Measurements from ENCODE around the gene AMY2A. TPM values are rescaled to one million over a fixed set of nuclear protein-coding genes. Genes with fewer than 3 reads are reported as not detected.
"Not testable (repeated sequence)": the region's sequence is repeated elsewhere in the genome, so short reads cannot be mapped to it uniquely, and the experiment has no call there.

The AMY2A gene
- total and polyA plus RNA-seq, 8 donors = 0.13 to 2.3 (median 2.1) TPM; not detected in 5

DNA sequence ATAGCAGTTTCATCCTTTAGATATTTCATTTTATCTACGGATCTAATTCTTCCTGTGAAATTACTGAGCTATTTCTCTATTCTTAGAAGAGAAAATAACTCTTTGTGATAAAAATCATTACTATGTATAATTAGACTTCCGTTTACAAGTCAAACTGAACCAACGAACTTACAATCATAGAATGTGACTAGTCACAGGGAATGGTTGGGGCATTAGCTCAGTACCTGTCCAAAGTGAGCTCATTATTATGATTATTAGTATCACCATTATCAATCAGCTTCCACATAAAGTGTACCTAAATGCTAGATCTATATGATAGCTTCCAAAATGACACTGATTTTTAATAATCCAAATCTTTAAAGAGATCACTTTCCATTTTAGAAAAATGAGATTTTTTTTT lies 33.3 kb upstream of the AMY2A start:
- TF ChIP-seq POLR2AphosphoS5 (IDR thresholded peaks at IDR 0.05) (no peak), POLR2A (IDR thresholded peaks at IDR 0.05) (no peak), EP300 (IDR thresholded peaks at IDR 0.05) (no peak)
- TF ChIP-seq, protein P1, sequence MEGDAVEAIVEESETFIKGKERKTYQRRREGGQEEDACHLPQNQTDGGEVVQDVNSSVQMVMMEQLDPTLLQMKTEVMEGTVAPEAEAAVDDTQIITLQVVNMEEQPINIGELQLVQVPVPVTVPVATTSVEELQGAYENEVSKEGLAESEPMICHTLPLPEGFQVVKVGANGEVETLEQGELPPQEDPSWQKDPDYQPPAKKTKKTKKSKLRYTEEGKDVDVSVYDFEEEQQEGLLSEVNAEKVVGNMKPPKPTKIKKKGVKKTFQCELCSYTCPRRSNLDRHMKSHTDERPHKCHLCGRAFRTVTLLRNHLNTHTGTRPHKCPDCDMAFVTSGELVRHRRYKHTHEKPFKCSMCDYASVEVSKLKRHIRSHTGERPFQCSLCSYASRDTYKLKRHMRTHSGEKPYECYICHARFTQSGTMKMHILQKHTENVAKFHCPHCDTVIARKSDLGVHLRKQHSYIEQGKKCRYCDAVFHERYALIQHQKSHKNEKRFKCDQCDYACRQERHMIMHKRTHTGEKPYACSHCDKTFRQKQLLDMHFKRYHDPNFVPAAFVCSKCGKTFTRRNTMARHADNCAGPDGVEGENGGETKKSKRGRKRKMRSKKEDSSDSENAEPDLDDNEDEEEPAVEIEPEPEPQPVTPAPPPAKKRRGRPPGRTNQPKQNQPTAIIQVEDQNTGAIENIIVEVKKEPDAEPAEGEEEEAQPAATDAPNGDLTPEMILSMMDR (IDR thresholded peaks at IDR 0.05) = no peak
- Histone ChIP-seq H3K4me3 (no peak overlapping the region), H3K27ac (no peak overlapping the region), H3K4me1 (no peaks in the 10 kb centered on the region), H3K9me3 (peaks cover 0 to 9% (median 6%) of the 10 kb centered on the region in 4 donors), H3K36me3 (peaks cover 0 to 5% (median 0%) of the 10 kb centered on the region in 4 donors), H3K27me3 (no peaks in the 10 kb centered on the region)
- no peak for DNase-seq
- intact Hi-C loops (cut with DNase I; ENCODE audit: low total_unique reads) = no loop called here
- 55 to 72% (median 63%) methylated on average over 3 of the region's 3 CpGs for WGBS, 5 donors

DNA sequence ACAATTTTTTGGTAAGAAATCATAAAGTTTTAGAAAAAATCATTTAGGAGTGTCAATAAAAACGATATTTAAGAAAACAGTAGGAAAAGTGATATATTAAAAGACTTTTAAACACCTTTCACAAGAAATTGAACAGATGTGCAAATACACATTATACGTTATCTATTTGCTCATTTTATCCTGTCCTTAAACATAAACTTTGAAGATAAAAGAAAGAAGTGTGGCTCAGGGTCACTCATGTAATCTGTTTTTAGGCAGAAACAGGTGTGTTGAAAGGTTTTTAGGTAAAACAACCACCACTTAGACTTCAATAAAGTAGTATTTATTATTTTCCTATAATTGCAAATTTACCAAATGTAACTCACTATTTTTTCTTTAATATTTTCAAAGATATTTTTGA lies 32.7 kb upstream of the AMY2A start:
- H3K36me3 ChIP-seq = peaks cover 0 to 5% (median 0%) of the 10 kb centered on the region in 4 donors
- no peak overlapping the region for H3K4me3 ChIP-seq
- H3K4me1 ChIP-seq = no peaks in the 10 kb centered on the region
- intact Hi-C loops (cut with DNase I; ENCODE audit: low total_unique reads) = no loop called here
- 24 to 61% (median 39%) methylated on average over 2 of the region's 2 CpGs for WGBS, 5 donors
- no peaks in the 10 kb centered on the region for H3K27me3 ChIP-seq
- no peak for DNase-seq
- TF ChIP-seq POLR2A (IDR thresholded peaks at IDR 0.05) (no peak), POLR2AphosphoS5 (IDR thresholded peaks at IDR 0.05) (no peak), EP300 (IDR thresholded peaks at IDR 0.05) (no peak)
- TF ChIP-seq, protein P1 (IDR thresholded peaks at IDR 0.05) = no peak
- H3K27ac ChIP-seq = no peak overlapping the region
- peaks cover 0 to 9% (median 6%) of the 10 kb centered on the region in 4 donors for H3K9me3 ChIP-seq

DNA sequence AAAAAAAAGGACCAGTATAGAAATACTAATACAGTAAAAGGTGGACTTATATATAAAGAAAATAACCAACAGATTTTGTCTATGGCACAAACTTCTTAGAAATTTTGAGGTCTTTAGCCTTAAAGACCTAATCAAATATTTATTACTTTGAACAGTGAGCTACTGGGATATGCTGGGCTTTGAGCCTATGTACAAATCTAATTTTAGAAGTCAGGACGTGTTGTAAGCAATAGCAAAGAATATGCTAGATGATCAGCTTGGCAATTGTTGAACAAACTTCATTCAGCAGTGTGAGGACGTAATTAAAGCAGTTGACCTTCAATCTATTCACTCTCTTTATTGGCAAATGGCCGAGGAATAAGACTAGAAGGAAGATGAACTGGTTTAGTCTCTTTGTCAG lies 14.5 kb upstream of the AMY2A start:
- intact Hi-C loops (cut with DNase I; ENCODE audit: low total_unique reads); H3K4me3 ChIP-seq; H3K27me3 ChIP-seq; DNase-seq; H3K36me3 ChIP-seq; H3K27ac ChIP-seq; H3K4me1 ChIP-seq; H3K9me3 ChIP-seq: not testable (repeated sequence)
- no CpG with 5 or more reads among the region's 3 CpGs for WGBS, 5 donors

DNA sequence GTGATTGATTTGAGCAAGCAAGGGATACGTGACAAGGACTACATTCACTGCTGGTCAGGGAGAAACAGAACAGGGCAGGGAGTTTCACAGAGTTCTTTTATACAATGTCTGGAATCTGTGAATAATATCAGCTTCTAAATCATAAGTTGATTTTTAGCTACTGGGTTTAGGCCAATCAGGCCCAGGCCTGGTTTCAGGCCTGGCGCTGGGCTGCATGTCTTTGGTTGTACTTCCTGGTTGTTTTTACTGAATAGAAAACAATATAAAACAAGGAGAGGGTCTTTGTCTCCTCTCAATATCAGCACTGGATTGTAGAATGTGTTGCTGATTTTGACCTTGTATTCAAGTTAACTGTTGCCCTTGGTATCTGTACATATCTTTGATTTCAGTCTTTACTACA lies 865 bp upstream of the AMY2A start:
- Histone ChIP-seq H3K9me3 (no peaks in the 10 kb centered on the region), H3K4me3 (no peak overlapping the region), H3K27me3 (no peaks in the 10 kb centered on the region), H3K4me1 (no peaks in the 10 kb centered on the region), H3K36me3 (no peaks in the 10 kb centered on the region), H3K27ac (no peak overlapping the region)
- 83 to 95% (median 87%) methylated on average over 2 of the region's 2 CpGs for WGBS, 5 donors
- intact Hi-C loops (cut with DNase I; ENCODE audit: low total_unique reads) = no loop called here
- TF ChIP-seq POLR2AphosphoS5 (IDR thresholded peaks at IDR 0.05) (no peak), POLR2A (IDR thresholded peaks at IDR 0.05) (no peak), EP300 (IDR thresholded peaks at IDR 0.05) (no peak)
- TF ChIP-seq, protein P1 (IDR thresholded peaks at IDR 0.05) = no peak
- no peak for DNase-seq

DNA sequence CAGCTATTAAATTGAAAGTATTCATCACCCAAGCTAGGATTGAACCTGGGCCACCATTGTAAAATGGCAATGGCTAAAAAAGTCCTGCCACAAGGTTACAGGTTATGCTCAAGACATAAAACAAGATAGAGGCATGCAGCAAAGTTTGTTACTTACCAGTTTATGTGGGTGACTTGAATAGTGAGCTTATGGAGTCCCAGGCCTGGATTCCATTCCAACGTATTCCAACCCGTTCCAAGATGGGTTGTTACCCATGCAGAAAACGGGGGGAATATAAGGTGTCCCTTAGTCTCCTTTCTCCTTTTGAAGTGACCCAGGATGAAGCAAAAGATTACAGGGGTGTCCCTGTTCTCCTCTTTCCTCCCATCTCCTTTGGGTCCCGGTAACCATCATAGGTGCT lies 10.2 kb downstream of the AMY2A start:
- DNase-seq; H3K36me3 ChIP-seq; H3K9me3 ChIP-seq; H3K27me3 ChIP-seq; intact Hi-C loops (cut with DNase I; ENCODE audit: low total_unique reads); H3K4me1 ChIP-seq; H3K4me3 ChIP-seq; H3K27ac ChIP-seq: not testable (repeated sequence)
- WGBS, 5 donors = 81 to 90% (median 85%) methylated on average over 3 to 4 of the region's 4 CpGs

DNA sequence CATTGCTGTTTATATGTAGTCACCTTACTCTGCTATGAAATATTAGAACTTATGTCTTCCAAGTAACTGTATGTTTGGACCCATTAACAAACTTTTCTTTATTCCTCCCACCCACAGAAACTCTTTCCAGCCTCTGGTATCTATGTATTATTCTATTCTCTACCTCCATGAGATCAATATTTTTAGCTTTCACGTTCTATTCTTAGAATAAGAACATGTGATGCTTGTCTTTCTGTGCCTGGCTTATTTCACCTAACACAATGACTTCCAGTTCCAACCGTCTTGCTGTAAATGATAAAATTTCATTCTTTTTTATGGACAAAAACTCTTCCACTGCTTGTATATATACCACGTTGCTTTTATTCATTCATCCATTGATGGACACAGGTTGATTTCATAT lies 24.0 kb downstream of the AMY2A start:
- intact Hi-C loops (cut with DNase I; ENCODE audit: low total_unique reads); H3K9me3 ChIP-seq; H3K27ac ChIP-seq; DNase-seq; H3K36me3 ChIP-seq; H3K27me3 ChIP-seq; H3K4me3 ChIP-seq; H3K4me1 ChIP-seq: not testable (repeated sequence)
- WGBS, 5 donors = no CpG with 5 or more reads among the region's 3 CpGs

DNA sequence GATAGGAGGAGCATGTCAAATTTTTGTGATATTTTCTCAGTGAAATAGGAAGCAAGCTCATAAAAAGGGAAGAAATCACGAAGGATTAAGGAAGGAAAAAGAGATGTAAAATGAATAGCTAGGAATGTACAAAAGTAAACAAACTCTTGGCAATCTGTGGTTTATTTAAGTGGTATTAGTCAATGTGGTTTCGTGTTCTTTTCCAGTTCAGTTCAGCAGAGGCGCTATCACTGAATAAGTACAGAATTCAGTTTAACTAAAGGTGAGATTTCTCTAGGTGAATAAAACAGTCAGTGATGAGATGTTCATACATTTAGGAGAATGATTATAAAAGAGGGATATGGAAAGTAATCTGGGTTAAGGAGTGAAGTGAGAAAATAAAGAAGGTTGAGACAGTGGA lies 26.7 kb downstream of the AMY2A start:
- H3K27me3 ChIP-seq; H3K36me3 ChIP-seq; DNase-seq; H3K9me3 ChIP-seq; intact Hi-C loops (cut with DNase I; ENCODE audit: low total_unique reads); H3K4me3 ChIP-seq; H3K4me1 ChIP-seq; H3K27ac ChIP-seq: not testable (repeated sequence)
- no CpG with 5 or more reads among the region's 3 CpGs for WGBS, 5 donors

DNA sequence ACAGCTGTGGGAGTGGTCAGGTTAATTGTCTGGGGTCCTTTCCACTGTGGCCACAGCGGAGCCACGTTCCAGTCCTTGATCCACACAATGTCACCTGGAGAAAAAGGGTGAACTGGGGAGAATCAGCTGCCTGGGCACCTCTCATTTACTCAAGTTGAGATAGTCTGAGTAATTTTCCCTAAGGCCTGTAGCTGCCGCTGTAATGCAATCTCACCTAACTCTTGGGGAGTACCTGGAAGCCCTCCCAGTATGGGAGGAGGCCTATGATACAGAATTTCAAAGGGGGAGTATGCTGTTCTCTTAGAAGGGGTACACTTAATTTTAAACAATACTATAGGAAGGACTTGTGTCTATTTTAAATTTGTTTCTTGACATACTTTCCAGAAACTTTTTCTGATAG lies 33.1 kb downstream of the AMY2A start:
- intact Hi-C loops (cut with DNase I; ENCODE audit: low total_unique reads); H3K9me3 ChIP-seq; H3K36me3 ChIP-seq; H3K4me3 ChIP-seq; H3K27me3 ChIP-seq; H3K4me1 ChIP-seq; DNase-seq; H3K27ac ChIP-seq: not testable (repeated sequence)
- no CpG with 5 or more reads among the region's 3 CpGs for WGBS, 5 donors

DNA sequence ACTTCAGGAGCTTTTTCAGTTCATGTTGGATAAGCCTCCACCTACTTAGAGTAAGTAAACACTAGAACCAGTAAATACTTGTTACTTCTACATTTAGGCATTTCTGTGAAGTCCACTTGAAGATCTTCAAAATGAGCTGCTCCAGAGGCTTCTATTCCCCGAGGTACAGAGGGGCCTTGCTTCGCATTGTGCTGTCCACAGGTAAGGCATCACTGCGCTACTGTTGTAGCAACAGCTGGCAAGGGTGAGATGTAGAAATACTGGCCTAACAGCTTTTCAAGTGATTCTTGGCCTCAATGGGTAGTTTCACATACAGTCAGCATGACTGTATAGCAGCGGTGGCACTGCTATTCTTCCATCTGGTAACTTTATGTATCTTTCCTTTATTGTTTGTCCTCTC lies 33.7 kb downstream of the AMY2A start:
- H3K9me3 ChIP-seq = not testable (repeated sequence)

More for the DNA sequence above, 33.7 kb downstream of the AMY2A start:
- H3K27me3 ChIP-seq; H3K4me1 ChIP-seq; H3K36me3 ChIP-seq; DNase-seq; H3K27ac ChIP-seq; H3K4me3 ChIP-seq; intact Hi-C loops (cut with DNase I; ENCODE audit: low total_unique reads): not testable (repeated sequence)
- WGBS, 5 donors = no CpG with 5 or more reads among the region's 4 CpGs
